Fibroblast of pulmonary artery (primary cell): Measurements from ENCODE around the gene PRR36.

Source experiments
- DNase-seq: peaks from one replicate; pipeline ENCODE4 v3.0.0-alpha.2; 2010; ENCODE audit warnings: low read depth
- H3K4me3 ChIP-seq: replicated peaks from 2 replicates; pipeline ENCODE4 v1.5.1; 2011; ENCODE audit warnings: low read depth, mild to moderate bottlenecking, control low read depth, low read length, moderate library complexity
- TF ChIP-seq, protein P1 (sequence below): IDR thresholded peaks from 2 replicates; pipeline ENCODE4 v1.5.1; 2011; ENCODE audit warnings: mild to moderate bottlenecking, control low read depth, low read length, inconsistent platforms; ENCODE audit errors: missing control alignments

PRR36 gene

DNA sequence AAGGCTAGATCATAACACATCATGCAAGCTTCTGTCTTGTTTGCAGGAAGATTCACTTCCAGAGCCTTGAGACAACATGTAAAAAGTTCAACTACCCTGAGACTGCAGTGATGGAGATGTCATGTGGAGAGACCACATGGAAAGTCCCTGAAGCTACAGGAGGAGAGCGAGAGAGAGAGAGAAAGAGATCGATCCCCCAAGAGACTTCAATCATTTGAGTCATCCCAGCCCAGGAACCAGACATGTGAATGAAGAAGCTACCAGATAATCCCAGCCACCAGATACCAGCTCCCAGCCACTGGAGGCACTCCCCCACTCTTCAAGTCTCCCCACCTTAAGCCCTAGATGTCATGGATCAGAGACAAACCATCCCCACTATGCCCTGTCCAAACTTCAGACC is 54.9 kb downstream of the PRR36 start:
- TF ChIP-seq, protein P1, sequence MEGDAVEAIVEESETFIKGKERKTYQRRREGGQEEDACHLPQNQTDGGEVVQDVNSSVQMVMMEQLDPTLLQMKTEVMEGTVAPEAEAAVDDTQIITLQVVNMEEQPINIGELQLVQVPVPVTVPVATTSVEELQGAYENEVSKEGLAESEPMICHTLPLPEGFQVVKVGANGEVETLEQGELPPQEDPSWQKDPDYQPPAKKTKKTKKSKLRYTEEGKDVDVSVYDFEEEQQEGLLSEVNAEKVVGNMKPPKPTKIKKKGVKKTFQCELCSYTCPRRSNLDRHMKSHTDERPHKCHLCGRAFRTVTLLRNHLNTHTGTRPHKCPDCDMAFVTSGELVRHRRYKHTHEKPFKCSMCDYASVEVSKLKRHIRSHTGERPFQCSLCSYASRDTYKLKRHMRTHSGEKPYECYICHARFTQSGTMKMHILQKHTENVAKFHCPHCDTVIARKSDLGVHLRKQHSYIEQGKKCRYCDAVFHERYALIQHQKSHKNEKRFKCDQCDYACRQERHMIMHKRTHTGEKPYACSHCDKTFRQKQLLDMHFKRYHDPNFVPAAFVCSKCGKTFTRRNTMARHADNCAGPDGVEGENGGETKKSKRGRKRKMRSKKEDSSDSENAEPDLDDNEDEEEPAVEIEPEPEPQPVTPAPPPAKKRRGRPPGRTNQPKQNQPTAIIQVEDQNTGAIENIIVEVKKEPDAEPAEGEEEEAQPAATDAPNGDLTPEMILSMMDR: no peak
- DNase-seq: no peak
- H3K4me3 ChIP-seq: no peak overlapping the region

- no peak overlapping the region for H3K4me3 ChIP-seq
- no peak for DNase-seq
- TF ChIP-seq, protein P1: no peak
Measured at GRCh38 chr19:7818806-7819205, 55.4 kb downstream of the PRR36 start.
